NCI-H1048 (cell line): Measurements from ENCODE around the gene MCTS1.
"Not testable (repeated sequence)": the region's sequence is repeated elsewhere in the genome, so short reads cannot be mapped to it uniquely, and the experiment has no call there.

Experiments used
- DNase-seq: peaks from one replicate; lab custom pipeline; 2025; lab: John Stamatoyannopoulos, UW

Gene MCTS1

GRCh38 chrX:120603707-120604360 is at the start of gene MCTS1:
TSS of gene MCTS1 (plus strand) at chrX:120604101. CDS start at chrX:120604237, 136 bp downstream.
- DNase-seq, result peak; percentile 59

DNA sequence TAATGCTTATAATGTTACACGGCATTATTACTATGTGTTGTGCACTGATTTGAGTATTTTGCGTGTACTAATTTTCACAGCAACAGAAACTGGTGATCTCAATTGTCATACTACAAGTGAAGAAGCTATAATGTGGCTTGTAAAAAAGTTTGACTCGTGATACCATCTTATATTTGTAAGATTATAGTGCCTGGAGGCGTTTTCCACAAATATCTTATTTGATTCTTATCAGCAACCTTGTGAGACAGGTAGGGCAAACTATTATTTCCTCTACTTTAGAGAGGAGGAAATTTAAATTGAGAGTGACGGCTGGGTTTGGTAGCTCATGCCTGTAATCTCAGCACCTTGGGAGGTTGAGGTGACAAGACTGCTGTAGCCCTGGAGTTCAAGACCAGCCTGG is 47.6 kb upstream of the MCTS1 start:
- no peak for DNase-seq

DNA sequence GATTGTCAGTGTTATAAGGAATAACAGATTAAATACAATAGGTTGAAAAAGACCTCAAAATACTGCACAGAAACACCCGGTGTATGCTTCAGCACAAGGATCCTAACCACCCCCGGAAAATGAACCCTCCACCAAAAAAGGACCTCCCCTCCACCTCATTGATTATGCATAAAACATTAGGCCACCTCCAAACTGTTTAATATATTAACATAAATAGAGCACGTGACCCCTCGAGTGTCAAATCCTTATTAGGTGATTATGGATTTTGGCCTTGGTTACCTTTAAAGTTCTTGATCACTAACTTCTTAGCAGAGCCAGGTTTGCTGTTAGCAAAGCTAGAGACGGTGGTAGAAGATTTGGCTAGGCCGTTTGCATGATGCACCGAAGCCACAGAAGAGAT is 44.1 kb upstream of the MCTS1 start:
- DNase-seq, result no peak

GRCh38 chrX:120560405-120560841 is 43.5 kb upstream of the MCTS1 start:
- DNase-seq, result no peak

GRCh38 chrX:120560842-120561633 is 42.9 kb upstream of the MCTS1 start, which contains the start of gene CUL4B:
TSS of gene CUL4B (minus strand) at chrX:120560962. CDS start at chrX:120560638, 324 bp downstream.
- peak; percentile 70 for DNase-seq

GRCh38 chrX:120561634-120562568 is 42.0 kb upstream of the MCTS1 start:
- DNase-seq, result no peak

- no peak for DNase-seq
Observed at GRCh38 chrX:120562569-120562926, 41.4 kb upstream of the MCTS1 start.

DNA sequence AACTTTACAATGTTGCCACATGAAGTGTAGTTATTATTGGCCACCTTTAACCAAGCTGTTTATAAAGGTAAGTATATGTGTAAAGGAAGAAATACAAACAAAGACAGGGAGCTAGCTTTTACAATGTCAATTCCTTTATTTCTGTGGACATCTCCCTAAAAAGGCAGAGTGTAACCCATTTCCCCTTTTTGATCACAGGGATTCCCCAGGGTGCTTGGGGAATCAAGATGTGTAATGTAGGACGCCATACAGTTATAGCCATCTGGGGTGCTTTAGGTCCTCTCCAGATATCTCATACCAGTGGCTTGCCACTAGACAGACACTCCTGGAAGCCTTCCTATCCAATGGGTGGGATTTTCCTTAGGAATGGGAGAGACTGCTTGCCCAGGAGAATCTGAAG is 39.0 kb upstream of the MCTS1 start:
- no peak for DNase-seq

- DNase-seq, result no peak
Observed at GRCh38 chrX:120566817-120567216, 37.1 kb upstream of the MCTS1 start.

- DNase-seq, result no peak
Observed at GRCh38 chrX:120568035-120568434, 35.9 kb upstream of the MCTS1 start.

DNA sequence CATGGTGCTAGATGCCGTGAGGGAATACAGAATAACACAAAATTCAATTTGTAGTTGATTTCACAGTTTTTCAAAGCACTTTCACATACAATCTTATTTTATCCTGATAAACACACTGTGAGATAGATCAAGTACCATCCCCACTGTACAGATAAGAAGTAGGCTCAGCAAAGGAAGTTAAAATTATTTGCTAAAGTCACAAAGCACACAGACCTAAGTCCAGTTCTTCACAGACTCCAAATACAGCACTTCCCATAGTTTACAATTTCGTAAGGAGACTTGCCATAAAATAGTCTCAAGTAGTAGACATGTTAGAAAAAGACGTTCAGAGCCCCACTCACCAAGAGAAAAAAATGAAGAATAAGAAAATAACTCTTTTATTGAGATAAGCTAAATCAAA is 35.3 kb upstream of the MCTS1 start:
- no peak for DNase-seq

GRCh38 chrX:120570011-120570600 is 33.8 kb upstream of the MCTS1 start:
- no peak for DNase-seq

DNA sequence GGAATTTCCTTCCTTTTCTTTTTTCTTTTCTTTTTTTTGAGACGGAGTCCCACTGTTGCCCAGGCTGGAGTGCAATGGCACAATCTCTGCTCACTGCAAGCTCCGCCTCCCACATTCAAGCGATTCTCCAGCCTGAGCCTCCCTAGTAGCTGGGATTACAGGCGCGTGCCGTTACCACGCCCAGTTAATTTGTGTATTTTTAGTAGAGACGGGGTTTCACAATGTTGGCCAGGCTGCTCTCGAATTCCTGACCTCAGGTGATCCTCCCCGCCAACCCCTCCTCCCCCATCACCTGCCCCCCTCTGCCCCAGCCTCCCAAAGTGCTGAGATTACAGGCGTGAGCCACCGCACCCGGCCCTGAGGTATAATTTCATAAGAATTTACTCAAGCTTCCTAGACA is 30.1 kb upstream of the MCTS1 start:
- not testable (repeated sequence) for DNase-seq

DNA sequence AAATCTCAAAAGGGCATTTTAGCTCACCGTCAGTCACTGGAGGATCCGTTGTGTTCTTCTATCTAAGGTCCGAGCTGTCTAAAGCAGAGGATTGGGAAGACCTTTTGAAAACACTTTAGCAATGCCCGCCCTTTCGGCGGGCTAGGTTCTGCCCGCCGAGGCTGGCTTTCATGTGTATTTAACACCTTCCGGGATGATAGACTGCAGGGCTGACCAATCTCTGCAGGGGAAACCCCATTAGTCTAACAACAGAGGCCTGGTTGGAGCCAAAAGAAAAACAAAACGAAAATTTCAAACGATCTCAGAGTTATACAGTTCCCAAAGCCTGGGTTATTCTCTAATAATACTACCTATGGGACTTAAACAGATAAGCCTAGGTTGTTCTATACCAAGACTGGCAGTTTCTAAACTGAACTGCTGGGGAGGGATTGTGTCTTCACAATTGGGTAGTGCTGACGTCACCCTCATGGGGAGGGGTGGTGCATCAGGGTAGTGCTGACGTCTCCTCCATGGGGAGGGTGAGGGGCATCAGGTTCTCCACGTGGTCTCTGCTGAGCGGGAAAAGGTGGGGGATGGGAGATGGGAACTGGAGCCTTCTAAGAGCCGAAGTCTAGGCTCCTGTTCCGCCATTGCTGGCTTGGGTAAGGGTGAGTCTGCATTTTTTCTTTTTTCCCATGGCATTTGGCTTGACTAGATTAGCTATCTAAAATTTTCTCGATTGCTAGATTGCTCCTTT is 28.4 kb upstream of the MCTS1 start:
- no peak for DNase-seq

GRCh38 chrX:120585702-120586101 is 18.2 kb upstream of the MCTS1 start:
- no peak for DNase-seq

GRCh38 chrX:120604361-120604782 is 471 bp downstream of the MCTS1 start:
- DNase-seq, result no peak

- DNase-seq, result no peak
Observed at GRCh38 chrX:120612086-120612485, 8.2 kb downstream of the MCTS1 start.

DNA sequence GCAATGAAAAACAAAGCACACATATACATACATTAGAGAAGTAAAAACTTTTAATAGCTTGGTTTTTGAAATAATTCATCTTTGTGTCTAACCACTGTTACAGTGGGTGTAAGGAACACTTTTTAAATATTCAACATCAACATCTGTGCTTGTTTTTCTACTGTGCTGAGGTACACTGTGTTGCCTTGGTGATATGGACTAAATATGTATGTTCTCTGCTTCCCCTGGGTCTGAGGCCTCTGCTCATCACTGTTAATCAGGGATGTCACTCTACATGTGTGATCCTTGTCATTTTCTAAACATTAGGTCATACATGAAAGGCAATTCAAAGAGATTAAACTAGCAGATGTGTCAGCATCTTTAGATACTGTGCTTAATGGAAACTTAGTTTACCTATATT is 10.9 kb downstream of the MCTS1 start:
- DNase-seq, result no peak

GRCh38 chrX:120617996-120618630 is 14.2 kb downstream of the MCTS1 start:
- no peak for DNase-seq

GRCh38 chrX:120625371-120625770 is 21.5 kb downstream of the MCTS1 start:
- no peak for DNase-seq
